ENCODE results near the gene PRR16.
A peak's percentile ranks its signal among the peaks of the same experiment; 100 is the strongest.
"Not testable (repeated sequence)": the region's sequence is repeated elsewhere in the genome, so short reads cannot be mapped to it uniquely, and the experiment has no call there.

The PRR16 gene

DNA sequence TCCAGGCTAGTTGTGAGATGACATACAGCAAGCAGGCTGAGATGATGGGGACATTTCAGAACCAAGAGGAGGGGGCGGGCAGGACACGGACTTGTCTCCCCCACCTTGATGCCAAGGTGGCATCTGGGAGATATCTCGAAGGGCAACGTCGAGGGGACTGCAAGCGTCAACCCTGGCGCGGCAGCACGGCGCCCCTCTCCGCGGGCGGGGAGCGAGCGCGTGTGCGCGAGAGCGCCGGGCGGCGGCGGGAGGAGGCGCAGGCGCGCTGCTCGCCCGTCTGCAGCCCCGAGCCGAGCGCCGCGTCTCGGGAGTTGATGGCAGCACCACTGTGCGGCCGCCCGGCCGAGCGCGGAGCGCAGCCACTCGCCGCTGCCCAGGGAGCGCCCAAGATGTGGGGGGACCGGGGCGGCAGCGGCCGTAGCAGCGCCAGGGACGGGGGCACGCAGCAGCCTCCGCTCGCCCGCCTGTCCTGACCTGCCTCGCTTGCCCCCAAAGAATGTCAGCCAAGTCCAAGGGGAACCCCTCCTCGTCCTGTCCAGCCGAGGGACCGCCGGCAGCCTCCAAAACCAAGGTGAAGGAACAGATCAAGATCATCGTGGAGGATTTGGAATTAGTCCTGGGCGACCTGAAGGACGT, at the start of gene PRR16:
PRR16 (plus strand) TSS at position 310 of the 636 bp plus-strand sequence.
- Histone ChIP-seq H3K4me3 (peak within 1 kb of the TSS; percentile 77), H3K27ac (peak within 1 kb of the TSS; percentile 64 to 91)
- DNase-seq (ENCODE audit: low spot score), result peak; percentile 75
- TF ChIP-seq, protein P1, sequence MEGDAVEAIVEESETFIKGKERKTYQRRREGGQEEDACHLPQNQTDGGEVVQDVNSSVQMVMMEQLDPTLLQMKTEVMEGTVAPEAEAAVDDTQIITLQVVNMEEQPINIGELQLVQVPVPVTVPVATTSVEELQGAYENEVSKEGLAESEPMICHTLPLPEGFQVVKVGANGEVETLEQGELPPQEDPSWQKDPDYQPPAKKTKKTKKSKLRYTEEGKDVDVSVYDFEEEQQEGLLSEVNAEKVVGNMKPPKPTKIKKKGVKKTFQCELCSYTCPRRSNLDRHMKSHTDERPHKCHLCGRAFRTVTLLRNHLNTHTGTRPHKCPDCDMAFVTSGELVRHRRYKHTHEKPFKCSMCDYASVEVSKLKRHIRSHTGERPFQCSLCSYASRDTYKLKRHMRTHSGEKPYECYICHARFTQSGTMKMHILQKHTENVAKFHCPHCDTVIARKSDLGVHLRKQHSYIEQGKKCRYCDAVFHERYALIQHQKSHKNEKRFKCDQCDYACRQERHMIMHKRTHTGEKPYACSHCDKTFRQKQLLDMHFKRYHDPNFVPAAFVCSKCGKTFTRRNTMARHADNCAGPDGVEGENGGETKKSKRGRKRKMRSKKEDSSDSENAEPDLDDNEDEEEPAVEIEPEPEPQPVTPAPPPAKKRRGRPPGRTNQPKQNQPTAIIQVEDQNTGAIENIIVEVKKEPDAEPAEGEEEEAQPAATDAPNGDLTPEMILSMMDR (IDR thresholded peaks at IDR 0.05), result peak; percentile 15

DNA sequence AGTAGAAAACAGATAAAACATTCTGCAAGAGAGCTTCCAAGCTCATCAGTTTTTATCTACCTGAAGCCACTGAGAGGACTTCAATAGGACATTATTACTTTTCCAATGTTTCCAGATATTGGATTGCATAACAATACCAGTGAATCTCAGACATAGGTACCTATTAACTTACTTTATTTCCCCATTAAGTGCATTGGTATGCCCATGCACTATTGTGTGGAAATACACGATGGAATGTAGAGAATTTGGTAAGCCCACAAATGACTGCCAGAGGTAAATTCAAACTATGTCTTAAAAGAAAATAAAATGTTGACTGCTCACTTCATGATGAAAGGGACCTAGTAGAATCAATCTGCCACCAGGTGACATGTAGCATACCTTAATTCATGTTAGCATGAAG, 48.1 kb upstream of the PRR16 start:
- no peak overlapping the region for H3K27ac ChIP-seq
- no peak for DNase-seq (ENCODE audit: low spot score)
- H3K4me3 ChIP-seq, result no peak overlapping the region
- TF ChIP-seq, protein P1 (IDR thresholded peaks at IDR 0.05), result no peak

DNA sequence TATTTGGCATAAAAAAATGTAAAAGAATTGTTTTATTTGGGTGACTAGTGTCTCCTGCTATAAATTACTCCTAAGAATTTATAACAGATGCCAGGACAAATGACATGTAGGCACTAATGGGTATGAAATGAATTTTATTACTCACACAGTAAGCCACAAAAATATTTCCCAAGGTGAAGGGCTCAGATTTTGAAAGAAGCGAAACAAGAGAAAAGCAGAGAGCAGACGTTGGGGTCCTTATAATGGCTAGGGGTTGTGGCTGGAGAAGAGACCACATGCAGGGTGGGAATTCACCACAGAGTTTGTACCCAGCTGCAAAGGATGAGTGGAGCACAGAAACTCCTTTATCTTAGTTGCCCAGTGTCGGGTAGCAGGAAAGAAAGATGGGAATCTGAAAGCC, 45.0 kb upstream of the PRR16 start:
- DNase-seq (ENCODE audit: low spot score), result no peak
- no peak overlapping the region for H3K27ac ChIP-seq
- TF ChIP-seq, protein P1 (IDR thresholded peaks at IDR 0.05), result no peak

DNA sequence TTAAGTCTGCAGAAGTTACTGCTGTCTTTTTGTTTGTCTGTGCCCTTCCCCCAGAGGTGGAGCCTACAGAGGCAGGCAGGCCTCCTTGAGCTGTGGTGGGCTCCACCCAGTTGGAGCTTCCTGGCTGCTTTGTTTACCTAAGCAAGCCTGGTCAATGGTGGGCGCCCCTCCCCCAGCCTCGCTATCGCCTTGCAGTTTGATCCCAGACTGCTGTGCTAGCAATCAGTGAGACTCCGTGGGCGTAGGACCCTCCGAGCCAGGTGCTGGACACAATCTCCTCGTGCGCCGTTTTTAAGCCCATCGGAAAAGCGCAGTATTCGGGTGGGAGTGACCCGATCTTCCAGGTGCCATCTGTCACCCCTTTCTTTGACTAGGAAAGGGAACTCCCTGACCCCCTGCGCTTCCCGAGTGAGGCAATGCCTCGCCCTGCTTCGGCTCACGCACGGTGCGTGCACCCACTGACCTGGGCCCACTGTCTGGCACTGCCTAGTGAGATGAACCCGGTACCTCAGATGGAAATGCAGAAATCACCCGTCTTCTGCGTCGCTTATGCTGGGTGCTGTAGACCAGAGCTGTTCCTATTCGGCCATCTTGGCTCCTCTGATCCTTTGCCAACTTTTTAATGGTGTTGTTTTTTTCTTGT, 37.3 kb upstream of the PRR16 start:
- not testable (repeated sequence) for H3K27ac ChIP-seq; H3K4me3 ChIP-seq; DNase-seq (ENCODE audit: low spot score)

More for the DNA sequence above, 45.0 kb upstream of the PRR16 start:
- no peak overlapping the region for H3K4me3 ChIP-seq

DNA sequence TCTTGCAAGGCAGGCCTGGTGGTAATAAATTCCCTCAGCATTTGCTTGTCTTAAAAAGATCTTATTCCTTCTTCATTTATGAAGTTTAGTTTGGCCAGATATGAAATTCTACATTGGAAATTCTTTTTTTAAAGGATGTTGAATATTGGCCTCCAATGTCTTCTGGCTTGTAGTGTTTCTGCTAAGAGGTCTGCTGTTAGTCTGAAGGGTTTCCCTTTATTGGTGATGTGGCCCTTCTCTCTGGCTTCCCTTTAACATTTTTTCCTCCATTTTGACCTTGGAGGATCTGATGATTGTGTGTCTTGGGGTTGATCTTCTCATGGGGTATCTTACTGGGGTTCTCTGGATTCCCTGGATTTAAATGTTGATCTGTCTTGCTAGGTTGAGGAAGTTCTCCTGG, 33.5 kb upstream of the PRR16 start:
- Histone ChIP-seq H3K4me3 (no peak overlapping the region), H3K27ac (no peak overlapping the region)
- TF ChIP-seq, protein P1 (IDR thresholded peaks at IDR 0.05), result no peak
- no peak for DNase-seq (ENCODE audit: low spot score)

DNA sequence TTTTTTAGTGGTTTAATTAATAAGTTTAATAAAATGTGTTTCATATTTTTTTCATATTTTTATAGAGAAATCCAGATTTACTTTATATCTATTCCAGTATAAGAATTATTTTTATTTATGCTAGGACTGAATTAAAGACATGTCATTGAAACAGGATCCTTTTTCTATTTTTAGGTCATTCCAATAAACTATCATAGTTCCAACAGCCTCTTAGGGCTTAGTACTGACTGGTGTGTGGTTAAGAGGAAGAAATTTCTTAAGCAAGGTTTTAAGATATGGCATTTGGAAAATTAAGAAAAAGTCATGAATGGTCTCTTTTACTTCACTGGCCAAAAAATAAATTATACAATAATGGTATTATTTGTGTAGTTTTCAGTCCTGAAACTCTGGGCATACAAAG, 31.2 kb upstream of the PRR16 start:
- no peak overlapping the region for H3K4me3 ChIP-seq
- no peak for DNase-seq (ENCODE audit: low spot score)
- H3K27ac ChIP-seq, result no peak overlapping the region
- TF ChIP-seq, protein P1 (IDR thresholded peaks at IDR 0.05), result no peak

DNA sequence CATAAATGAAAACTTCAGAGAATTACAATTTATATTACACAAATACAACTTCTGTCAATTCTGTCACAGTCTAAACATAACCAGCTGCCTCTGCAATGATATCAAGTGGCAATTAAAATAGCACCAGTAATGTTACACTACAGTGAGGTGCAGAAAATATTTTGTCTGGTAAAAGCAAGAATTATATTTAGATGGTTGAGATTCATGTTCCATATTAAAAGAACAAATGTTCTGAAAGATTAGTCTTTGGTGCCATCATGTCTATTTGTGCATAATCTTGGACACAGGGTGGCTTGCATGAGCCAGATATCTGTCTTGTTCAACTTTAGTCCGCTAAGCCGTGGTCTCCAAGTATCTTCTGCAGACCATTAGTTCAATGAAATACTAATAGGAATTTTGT, 29.0 kb upstream of the PRR16 start:
- Histone ChIP-seq H3K27ac (no peak overlapping the region), H3K4me3 (no peak overlapping the region)
- DNase-seq (ENCODE audit: low spot score), result no peak
- TF ChIP-seq, protein P1 (IDR thresholded peaks at IDR 0.05), result no peak

Measured in coronary artery (tissue), 2 donors.